Endothelial cell of umbilical vein (primary cell): ENCODE measurements around the gene TMEM131.

Experiments
- CTCF ChIP-seq, 2 donors: IDR thresholded peaks; 1 replicate in 1 of 2; 2 replicates in 1 of 2; pipeline ENCODE4 v1.5.1; 2011; ENCODE audit warnings: low read length in 2 of 2, mild to moderate bottlenecking in 2 of 2, moderate library complexity in 2 of 2, control low read depth in 1 of 2, inconsistent platforms in 1 of 2, low read depth in 1 of 2; ENCODE audit not compliant: insufficient read depth in 1 of 2; ENCODE audit errors: extremely low read depth in 1 of 2
- EZH2 ChIP-seq: IDR thresholded peaks from 2 replicates; pipeline ENCODE4 v1.6.1; 2012; ENCODE audit warnings: borderline replicate concordance, low read depth, mild to moderate bottlenecking, moderate library complexity, low read length, inconsistent platforms; ENCODE audit not compliant: severe bottlenecking
- JUN ChIP-seq: IDR thresholded peaks from 2 replicates; pipeline ENCODE4 v1.6.1; 2011; ENCODE audit warnings: borderline replicate concordance, low read depth; ENCODE audit not compliant: insufficient read length, insufficient read depth
- MYC ChIP-seq: IDR thresholded peaks from one replicate; pipeline ENCODE4 v1.6.1; 2011; ENCODE audit warnings: mild to moderate bottlenecking, low read depth, low read length
- POLR2A ChIP-seq: IDR thresholded peaks from 2 replicates; pipeline ENCODE4 v1.6.1; 2012; ENCODE audit warnings: low read depth, mild to moderate bottlenecking, control low read depth, low read length
- POLR2AphosphoS5 ChIP-seq: IDR thresholded peaks from 2 replicates; pipeline ENCODE4 v1.6.1; 2012; ENCODE audit warnings: low read depth, mild to moderate bottlenecking, control low read depth, low read length, moderate library complexity; ENCODE audit not compliant: insufficient read depth
- TF ChIP-seq, protein P1 (sequence below): IDR thresholded peaks from 2 replicates; pipeline ENCODE4 v1.6.1; 2011; ENCODE audit not compliant: insufficient read depth, insufficient read length

DNA sequence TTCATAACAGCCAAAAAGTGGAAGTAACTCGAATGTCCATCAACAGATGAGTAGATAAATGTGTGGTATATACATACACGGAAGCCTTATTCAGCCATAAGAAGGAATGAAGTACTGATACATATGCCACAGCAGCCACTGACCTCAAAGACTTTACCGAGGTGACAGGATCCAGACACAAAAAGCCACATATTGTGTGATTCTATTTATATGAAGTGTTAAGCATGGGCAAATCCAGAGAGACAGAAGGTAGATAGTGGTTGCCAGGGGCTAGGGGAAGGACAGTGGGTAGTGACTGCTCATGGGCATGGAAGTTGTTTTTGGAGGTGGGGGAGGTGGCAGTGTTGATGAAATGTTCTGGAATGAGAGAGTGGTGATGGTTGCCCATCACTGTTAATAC, 248.5 kb downstream of the TMEM131 start:
- TF ChIP-seq CTCF (IDR thresholded peaks at IDR 0.05; ENCODE audit: extremely low read depth in 1 of 2, insufficient read depth in 1 of 2, low read depth in 1 of 2, low read length in 2 of 2) = no peak
- no peak for TF ChIP-seq POLR2A
- TF ChIP-seq POLR2AphosphoS5 = no peak
- TF ChIP-seq, protein P1, sequence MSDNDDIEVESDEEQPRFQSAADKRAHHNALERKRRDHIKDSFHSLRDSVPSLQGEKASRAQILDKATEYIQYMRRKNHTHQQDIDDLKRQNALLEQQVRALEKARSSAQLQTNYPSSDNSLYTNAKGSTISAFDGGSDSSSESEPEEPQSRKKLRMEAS = no peak
- TF ChIP-seq MYC = no peak
- no peak for TF ChIP-seq EZH2
- TF ChIP-seq JUN = no peak
